Loucy (cell line): Measurements from ENCODE around the gene CA5A.
"Not testable (repeated sequence)": the region's sequence is repeated elsewhere in the genome, so short reads cannot be mapped to it uniquely, and the experiment has no call there.

Experiments used
- H2AFZ ChIP-seq: fragments of 200-600 bp; sonication (generic); 2 replicates; pipeline ENCODE4 v1.6.0; 2016; ENCODE audit warnings: antibody characterized with exemption, mild to moderate bottlenecking, low read length, moderate library complexity
- H3F3A ChIP-seq: fragments of 200-600 bp; 2 replicates; pipeline ENCODE4 v1.6.0; 2016; ENCODE audit warnings: antibody characterized with exemption, low read depth, mild to moderate bottlenecking
- H3K27me3 ChIP-seq: fragments of 200-600 bp; sonication (generic); 2 replicates; pipeline ENCODE4 v1.6.1; 2014; ENCODE audit warnings: low read length, mild to moderate bottlenecking; ENCODE audit not compliant: insufficient read depth, poor library complexity, severe bottlenecking
- H3K36me3 ChIP-seq: fragments of 200-600 bp; sonication (generic); 2 replicates; pipeline ENCODE4 v1.6.1; 2016; ENCODE audit warnings: low read length; ENCODE audit not compliant: insufficient read depth
- H3K4me1 ChIP-seq: fragments of 200-600 bp; sonication (generic); 2 replicates; pipeline ENCODE4 v1.5.1; 2014; ENCODE audit warnings: low read length, mild to moderate bottlenecking; ENCODE audit not compliant: insufficient read depth, poor library complexity, severe bottlenecking
- H3K4me2 ChIP-seq: fragments of 200-600 bp; sonication (generic); 2 replicates; pipeline ENCODE4 v1.6.0; 2014; ENCODE audit warnings: antibody characterized with exemption, low read length, low read depth, mild to moderate bottlenecking; ENCODE audit not compliant: poor library complexity, severe bottlenecking
- H3K4me3 ChIP-seq: fragments of 200-600 bp; sonication (generic); 2 replicates; pipeline ENCODE4 v1.5.1; 2014; ENCODE audit warnings: low read length, mild to moderate bottlenecking, mixed read lengths; ENCODE audit not compliant: poor library complexity, severe bottlenecking
- H3K79me2 ChIP-seq: fragments of 200-600 bp; sonication (generic); 2 replicates; pipeline ENCODE4 v1.6.1; 2014; ENCODE audit warnings: low read length; ENCODE audit not compliant: insufficient read depth
- H3K9ac ChIP-seq: fragments of 200-600 bp; sonication (generic); 2 replicates; pipeline ENCODE4 v1.6.0; 2014; ENCODE audit warnings: mild to moderate bottlenecking, low read depth, low read length, moderate library complexity; ENCODE audit not compliant: poor library complexity, severe bottlenecking
- H3K9me2 ChIP-seq: fragments of 200-600 bp; sonication (generic); replicated peaks from 2 replicates; pipeline ENCODE4 v1.6.1; 2016; ENCODE audit warnings: low read depth, low read length, mixed read lengths
- H3K9me3 ChIP-seq: fragments of 200-600 bp; sonication (generic); 2 replicates; pipeline ENCODE4 v1.6.1; 2014; ENCODE audit warnings: mild to moderate bottlenecking, antibody characterized with exemption, low read length, low read depth; ENCODE audit not compliant: insufficient read depth
- H4K20me1 ChIP-seq: fragments of 200-600 bp; sonication (generic); 2 replicates; pipeline ENCODE4 v1.6.0; 2014; ENCODE audit warnings: antibody characterized with exemption, low read length, mild to moderate bottlenecking; ENCODE audit not compliant: insufficient read depth, poor library complexity, severe bottlenecking

Gene CA5A

DNA sequence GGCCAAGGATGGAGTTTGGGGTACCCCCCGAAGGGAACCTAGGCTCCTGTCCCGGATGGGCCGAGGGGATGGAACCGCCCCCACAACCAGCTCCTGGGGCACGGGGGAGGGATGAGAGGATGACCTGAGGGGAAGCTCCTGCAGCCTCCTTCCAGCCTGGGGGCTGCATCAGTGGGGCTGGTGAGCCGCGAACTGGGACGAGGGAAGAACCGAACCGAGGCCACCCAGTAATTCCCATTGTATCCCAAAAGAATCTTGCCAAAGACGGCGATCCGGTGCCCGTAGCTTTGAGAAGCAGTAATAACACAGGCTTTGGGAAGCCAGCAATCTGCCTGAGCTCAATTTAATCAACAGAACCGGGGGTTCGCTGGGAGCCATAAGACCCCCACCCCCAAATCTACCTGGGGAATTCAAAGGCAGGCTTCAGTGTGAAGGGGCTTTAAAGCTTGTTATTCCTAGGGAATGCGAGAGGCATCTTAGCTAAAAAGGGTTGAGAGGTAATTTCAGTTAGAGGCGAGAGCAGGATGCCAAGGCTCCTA is 66.4 kb downstream of the CA5A start:
- H3K36me3 ChIP-seq, H4K20me1 ChIP-seq, H2AFZ ChIP-seq, H3F3A ChIP-seq, H3K9me3 ChIP-seq, H3K4me2 ChIP-seq, H3K27me3 ChIP-seq, H3K9ac ChIP-seq, H3K4me3 ChIP-seq, H3K9me2 ChIP-seq: not testable (repeated sequence)
- peaks cover 13% of the 10 kb centered on the region for H3K4me1 ChIP-seq
- peaks cover 31% of the 10 kb centered on the region for H3K79me2 ChIP-seq

DNA sequence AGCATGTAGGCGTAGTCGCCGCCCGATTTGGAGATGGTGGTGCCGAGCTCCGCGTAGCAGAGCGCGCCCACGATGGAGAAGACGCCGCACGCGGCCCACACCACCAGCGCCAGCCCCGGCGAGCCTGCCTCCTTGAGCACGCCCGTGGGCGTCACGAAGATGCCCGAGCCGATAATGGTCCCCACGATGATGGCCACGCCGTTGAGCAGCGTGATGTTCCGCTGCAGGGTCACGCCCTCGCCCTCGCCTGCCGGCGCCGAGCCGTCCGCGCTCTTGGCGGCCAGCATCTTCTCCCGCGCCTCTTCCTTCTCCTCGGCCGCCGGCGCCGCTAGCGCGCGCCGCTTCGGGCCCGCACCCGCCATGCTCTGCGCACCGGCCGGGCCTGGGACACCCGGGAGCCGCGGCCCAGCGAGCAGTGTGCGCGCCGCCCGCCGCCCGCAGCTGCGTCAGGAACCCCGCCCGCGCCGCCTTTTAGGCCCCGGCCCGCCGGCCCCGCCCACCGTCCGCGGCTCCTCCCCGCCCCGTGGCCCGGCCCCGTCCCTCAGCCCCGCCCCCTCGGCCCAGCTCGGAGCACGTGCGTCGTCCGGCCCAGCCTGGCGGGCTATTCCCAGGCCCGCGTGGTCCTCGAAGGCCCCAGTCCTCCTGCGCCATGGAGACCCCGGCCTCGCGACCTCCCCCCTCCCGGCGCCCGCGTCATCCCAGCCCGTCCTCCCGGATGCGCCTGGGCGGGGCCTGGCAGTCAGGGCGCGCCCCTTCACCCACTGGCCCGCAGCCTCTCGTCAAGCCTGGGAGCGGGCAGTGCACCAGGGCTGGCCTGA is 67.1 kb downstream of the CA5A start, which contains the start of gene SLC7A5:
SLC7A5 (minus strand) TSS at position 447 of the 818 bp plus-strand sequence; CDS start at position 362, 85 bp downstream.
- H3K27me3 ChIP-seq, H3F3A ChIP-seq, H3K9me3 ChIP-seq, H3K36me3 ChIP-seq, H3K9me2 ChIP-seq, H4K20me1 ChIP-seq, H2AFZ ChIP-seq: not testable (repeated sequence)
- H3K4me3 ChIP-seq, result peak within 1 kb of the TSS; percentile 70
- H3K4me2 ChIP-seq, result peak within 1 kb of the TSS; percentile 70
- H3K79me2 ChIP-seq, result peaks cover 38% of the 10 kb centered on the region
- H3K9ac ChIP-seq, result peak within 1 kb of the TSS; percentile 54
- peaks cover 13% of the 10 kb centered on the region for H3K4me1 ChIP-seq

DNA sequence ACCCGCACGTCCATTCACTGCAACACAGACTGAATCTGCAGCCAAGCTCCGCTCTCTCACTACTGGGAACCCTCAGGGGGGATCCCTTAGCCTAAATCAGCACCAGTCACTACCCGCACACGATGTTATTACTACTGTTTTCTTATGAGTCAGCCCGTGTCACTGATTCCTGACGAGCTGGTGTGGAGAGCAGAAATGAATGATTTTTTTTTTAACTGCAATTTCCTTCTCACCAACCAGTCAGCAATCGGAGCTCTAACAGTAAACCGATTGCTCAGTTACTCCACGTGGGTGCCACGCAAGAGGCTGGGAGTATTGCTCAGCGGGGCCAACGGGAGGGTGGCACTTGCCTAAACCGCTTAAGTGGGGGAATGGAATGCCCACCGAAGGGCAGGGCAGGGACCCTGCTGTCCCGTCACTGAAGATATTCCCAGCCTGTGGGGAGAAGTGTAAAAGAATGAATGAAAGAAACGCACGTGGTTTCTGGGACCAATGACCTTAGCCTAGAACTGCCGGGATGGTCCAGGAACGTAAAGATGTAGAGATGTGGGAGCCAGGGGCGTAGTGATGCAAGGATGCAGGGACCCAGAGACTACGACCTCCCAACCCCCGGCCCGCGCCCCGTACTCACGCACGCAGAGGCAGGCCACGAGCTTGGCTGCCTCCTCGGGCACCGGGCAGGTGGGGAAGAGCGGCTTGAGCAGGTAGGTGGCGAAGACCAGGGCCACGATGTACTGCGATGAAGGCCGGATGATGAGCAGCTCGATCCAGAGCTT is 67.9 kb downstream of the CA5A start:
- H3K9ac ChIP-seq, result peak overlapping the region; percentile 54
- H3K27me3 ChIP-seq, H4K20me1 ChIP-seq, H3K9me2 ChIP-seq, H3K36me3 ChIP-seq, H2AFZ ChIP-seq, H3F3A ChIP-seq, H3K9me3 ChIP-seq: not testable (repeated sequence)
- H3K4me1 ChIP-seq, result peaks cover 13% of the 10 kb centered on the region
- H3K4me3 ChIP-seq, result peak overlapping the region; percentile 70
- H3K4me2 ChIP-seq, result peak overlapping the region; percentile 70
- H3K79me2 ChIP-seq, result peaks cover 40% of the 10 kb centered on the region

DNA sequence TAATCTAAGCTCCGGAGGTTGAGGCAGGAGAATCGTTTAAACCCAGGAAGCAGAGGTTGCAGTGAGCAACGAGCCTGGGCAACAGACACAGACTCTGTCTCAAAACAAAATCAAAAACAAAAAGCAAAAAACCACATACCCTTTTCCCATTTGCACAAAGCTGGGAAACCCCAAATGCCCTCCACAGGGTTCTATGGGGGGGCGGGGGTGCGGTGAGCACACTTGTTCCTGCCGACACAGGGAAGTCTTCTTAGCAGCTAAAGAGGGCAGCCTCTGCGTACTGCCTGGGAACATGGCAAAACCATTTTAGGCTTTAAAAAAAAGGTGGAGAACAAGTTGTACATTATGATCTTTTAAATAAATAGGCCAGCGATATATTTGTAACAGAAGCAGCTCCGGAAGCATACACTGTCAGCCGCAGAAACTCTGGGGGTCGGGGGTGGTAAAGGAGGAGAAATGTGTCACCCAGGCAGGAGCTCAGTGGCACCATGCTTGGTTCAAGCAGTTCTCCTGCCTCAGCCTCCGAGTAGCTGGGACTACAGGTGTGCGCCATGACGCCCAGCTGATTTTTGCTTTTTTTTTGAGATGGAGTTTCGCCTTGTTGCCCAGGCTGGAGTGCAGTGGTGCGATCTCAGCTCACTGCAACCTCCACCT is 70.3 kb downstream of the CA5A start:
- not testable (repeated sequence) for H3K27me3 ChIP-seq, H3K4me1 ChIP-seq, H3K9me3 ChIP-seq, H4K20me1 ChIP-seq, H3F3A ChIP-seq, H3K36me3 ChIP-seq, H2AFZ ChIP-seq, H3K9me2 ChIP-seq, H3K9ac ChIP-seq
- Histone ChIP-seq H3K79me2 (peaks cover 52% of the 10 kb centered on the region), H3K4me2 (peak overlapping the region; percentile 70), H3K4me3 (peak overlapping the region; percentile 70)
